Endodermal cell (in vitro differentiated cells): ENCODE measurements around the gene PSENEN. TPM values are rescaled to one million over a fixed set of nuclear protein-coding genes. Genes with fewer than 3 reads are reported as not detected.
A peak's percentile ranks its signal among the peaks of the same experiment; 100 is the strongest.

ENCODE experiments used
- DNase-seq: peaks from one replicate; pipeline ENCODE4 v3.0.0-alpha.2; 2017
- H3K27ac ChIP-seq: 2 replicates; pipeline ENCODE4 v1.5.1; 2013; ENCODE audit warnings: mild to moderate bottlenecking, low read depth, low read length, moderate library complexity
- H3K27me3 ChIP-seq: 2 replicates; pipeline ENCODE4 v1.6.1; 2013; ENCODE audit warnings: mild to moderate bottlenecking, low read length, moderate library complexity; ENCODE audit not compliant: insufficient read depth, control insufficient read depth, poor library complexity, severe bottlenecking
- H3K36me3 ChIP-seq: 2 replicates; pipeline ENCODE4 v1.7.0; 2013; ENCODE audit warnings: mild to moderate bottlenecking, low read length, moderate library complexity; ENCODE audit not compliant: control insufficient read depth, insufficient read depth
- H3K4me1 ChIP-seq: one replicate; pipeline ENCODE4 v1.7.0; 2013; ENCODE audit warnings: low read length; ENCODE audit not compliant: control insufficient read depth, insufficient read depth
- H3K4me3 ChIP-seq: 2 replicates; pipeline ENCODE4 v1.5.1; 2013; ENCODE audit warnings: mild to moderate bottlenecking, low read length, moderate library complexity
- H3K9ac ChIP-seq: 2 replicates; pipeline ENCODE4 v1.6.1; 2013; ENCODE audit warnings: mild to moderate bottlenecking, low read length, moderate library complexity; ENCODE audit not compliant: poor library complexity, severe bottlenecking; ENCODE audit errors: extremely low read depth
- H3K9me3 ChIP-seq: 2 replicates; pipeline ENCODE4 v1.6.1; 2013; ENCODE audit warnings: mild to moderate bottlenecking, low read length, moderate library complexity; ENCODE audit not compliant: control insufficient read depth
- H3K27ac Mint-ChIP-seq: 2 replicates; pipeline ENCODE4 v1.8.0; 2020; ENCODE audit warnings: mixed read lengths
- H3K27me3 Mint-ChIP-seq: 2 replicates; pipeline ENCODE4 v1.8.0; 2021; ENCODE audit warnings: mild to moderate bottlenecking, mixed read lengths; ENCODE audit not compliant: insufficient read depth
- H3K36me3 Mint-ChIP-seq: 2 replicates; pipeline ENCODE4 v1.8.0; 2020; ENCODE audit warnings: low read depth, mixed read lengths
- H3K4me1 Mint-ChIP-seq: 2 replicates; pipeline ENCODE4 v1.8.0; 2020; ENCODE audit warnings: mixed read lengths
- H3K4me3 Mint-ChIP-seq: 2 replicates; pipeline ENCODE4 v1.8.0; 2020; ENCODE audit warnings: mild to moderate bottlenecking, moderate library complexity, mixed read lengths
- H3K9me3 Mint-ChIP-seq: 2 replicates; pipeline ENCODE4 v1.8.0; 2020; ENCODE audit warnings: mild to moderate bottlenecking, mixed read lengths
- CTCF ChIP-seq: fragments of 200-600 bp; sonication (generic); conservative IDR thresholded peaks from 2 replicates; pipeline ENCODE4 v1.5.0; 2021; ENCODE audit warnings: antibody characterized with exemption, mild to moderate bottlenecking
- WGBS, 2 experiments: methylation state at CpG; one replicate each; pipeline versions ENCODE4 v1.1.5 to v1.1.7; 2013; ENCODE audit warnings: missing lambda C conversion rate in 2 of 2, mixed read lengths in 1 of 2; ENCODE audit not compliant: insufficient coverage in 1 of 2, insufficient read length in 1 of 2; 5-methylcytosine and 5-hydroxymethylcytosine counted together
- total RNA-seq, 2 donors: library from RNA; stranded (reverse); fragmentation: NEBNext Ultra II Directional in 1 of 2; extraction: Animal tissue kit (Norgen Biotek cat#: 25700) in 1 of 2; gene quantifications; 2 replicates in 1 of 2; 3 replicates in 1 of 2; pipeline ENCODE4 v1.2.1, GENCODE V29; 2021

Gene PSENEN
- total RNA-seq, 2 donors from 2014 or later, result 101 to 109 TPM

DNA sequence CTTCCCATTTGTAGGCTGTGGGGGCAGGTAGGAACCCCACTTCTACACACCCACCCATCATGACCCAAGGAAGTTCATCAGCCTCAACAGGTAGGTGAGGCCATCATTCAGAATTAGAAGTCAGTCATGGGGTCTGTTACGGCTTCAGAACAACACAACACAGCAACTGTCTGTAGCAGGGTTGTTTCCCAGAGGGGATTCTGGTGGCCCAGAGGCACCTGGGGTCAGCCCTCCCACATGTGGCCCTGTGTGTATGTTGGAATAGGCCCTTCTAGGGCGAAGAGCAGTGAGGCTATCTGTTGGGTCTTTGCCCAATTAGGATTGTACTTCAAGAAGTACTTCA lies 6.6 kb upstream of the PSENEN start:
- no peak overlapping the region for H3K4me3 Mint-ChIP-seq
- H3K4me1 Mint-ChIP-seq, result no peaks in the 10 kb centered on the region

GRCh38 chr19:35739275-35740107 lies 6.0 kb upstream of the PSENEN start:
- H3K36me3 ChIP-seq, result peaks cover 42% of the 10 kb centered on the region
- no peaks in the 10 kb centered on the region for H3K27me3 Mint-ChIP-seq
- no peaks in the 10 kb centered on the region for H3K4me1 ChIP-seq
- H3K4me3 ChIP-seq, result peak overlapping the region; percentile 87
- WGBS, 2 experiments, result 82 to 87% methylated on average over 7 to 28 of the region's 29 CpGs
- no peak overlapping the region for H3K27ac ChIP-seq
- H3K9me3 Mint-ChIP-seq, result no peaks in the 10 kb centered on the region
- peak; percentile 62 for DNase-seq
- H3K36me3 Mint-ChIP-seq, result peaks cover 45% of the 10 kb centered on the region
- peak overlapping the region; percentile 52 for H3K27ac Mint-ChIP-seq
- no peaks in the 10 kb centered on the region for H3K9me3 ChIP-seq
- no peaks in the 10 kb centered on the region for H3K27me3 ChIP-seq
- peak overlapping the region; percentile 66 for H3K4me3 Mint-ChIP-seq
- TF ChIP-seq CTCF, result no peak
- peak overlapping the region; percentile 62 for H3K9ac ChIP-seq
- no peaks in the 10 kb centered on the region for H3K4me1 Mint-ChIP-seq

More for the DNA sequence above, 6.6 kb upstream of the PSENEN start:
- TF ChIP-seq CTCF, result no peak
- Histone ChIP-seq H3K36me3 (peaks cover 49% of the 10 kb centered on the region), H3K9me3 (no peaks in the 10 kb centered on the region), H3K27me3 (no peaks in the 10 kb centered on the region), H3K4me3 (no peak overlapping the region), H3K9ac (no peak overlapping the region), H3K27ac (no peak overlapping the region), H3K4me1 (no peaks in the 10 kb centered on the region)
- peaks cover 51% of the 10 kb centered on the region for H3K36me3 Mint-ChIP-seq
- H3K27me3 Mint-ChIP-seq, result no peaks in the 10 kb centered on the region
- no peaks in the 10 kb centered on the region for H3K9me3 Mint-ChIP-seq
- DNase-seq, result no peak
- 90% methylated on average over 2 of the region's 2 CpGs; no CpG with 5 or more reads in 1 of the 2 experiments for WGBS, 2 experiments
- no peak overlapping the region for H3K27ac Mint-ChIP-seq

GRCh38 chr19:35740108-35740422 lies 5.4 kb upstream of the PSENEN start:
- Mint-ChIP-seq H3K27me3 (no peaks in the 10 kb centered on the region), H3K9me3 (no peaks in the 10 kb centered on the region), H3K4me1 (no peaks in the 10 kb centered on the region), H3K27ac (peak overlapping the region; percentile 98), H3K36me3 (peaks cover 39% of the 10 kb centered on the region), H3K4me3 (peak overlapping the region; percentile 66)
- Histone ChIP-seq H3K27ac (peak overlapping the region; percentile 60), H3K4me3 (peak overlapping the region; percentile 87), H3K27me3 (no peaks in the 10 kb centered on the region), H3K9ac (peak overlapping the region; percentile 62), H3K36me3 (peaks cover 37% of the 10 kb centered on the region), H3K4me1 (no peaks in the 10 kb centered on the region), H3K9me3 (no peaks in the 10 kb centered on the region)
- TF ChIP-seq CTCF, result no peak
- 9% methylated on average over 16 of the region's 16 CpGs; no CpG with 5 or more reads in 1 of the 2 experiments for WGBS, 2 experiments
- no peak for DNase-seq
